Loucy (cell line): ENCODE data around the gene CC2D2A.

ENCODE experiments used
- H2AFZ ChIP-seq: fragments of 200-600 bp; sonication (generic); 2 replicates; pipeline ENCODE4 v1.6.0; 2016; ENCODE audit warnings: antibody characterized with exemption, mild to moderate bottlenecking, low read length, moderate library complexity
- H3F3A ChIP-seq: fragments of 200-600 bp; 2 replicates; pipeline ENCODE4 v1.6.0; 2016; ENCODE audit warnings: antibody characterized with exemption, low read depth, mild to moderate bottlenecking
- H3K27me3 ChIP-seq: fragments of 200-600 bp; sonication (generic); 2 replicates; pipeline ENCODE4 v1.6.1; 2014; ENCODE audit warnings: low read length, mild to moderate bottlenecking; ENCODE audit not compliant: insufficient read depth, poor library complexity, severe bottlenecking
- H3K36me3 ChIP-seq: fragments of 200-600 bp; sonication (generic); 2 replicates; pipeline ENCODE4 v1.6.1; 2016; ENCODE audit warnings: low read length; ENCODE audit not compliant: insufficient read depth
- H3K4me1 ChIP-seq: fragments of 200-600 bp; sonication (generic); 2 replicates; pipeline ENCODE4 v1.5.1; 2014; ENCODE audit warnings: low read length, mild to moderate bottlenecking; ENCODE audit not compliant: insufficient read depth, poor library complexity, severe bottlenecking
- H3K4me2 ChIP-seq: fragments of 200-600 bp; sonication (generic); 2 replicates; pipeline ENCODE4 v1.6.0; 2014; ENCODE audit warnings: antibody characterized with exemption, low read length, low read depth, mild to moderate bottlenecking; ENCODE audit not compliant: poor library complexity, severe bottlenecking
- H3K4me3 ChIP-seq: fragments of 200-600 bp; sonication (generic); 2 replicates; pipeline ENCODE4 v1.5.1; 2014; ENCODE audit warnings: low read length, mild to moderate bottlenecking, mixed read lengths; ENCODE audit not compliant: poor library complexity, severe bottlenecking
- H3K79me2 ChIP-seq: fragments of 200-600 bp; sonication (generic); 2 replicates; pipeline ENCODE4 v1.6.1; 2014; ENCODE audit warnings: low read length; ENCODE audit not compliant: insufficient read depth
- H3K9ac ChIP-seq: fragments of 200-600 bp; sonication (generic); 2 replicates; pipeline ENCODE4 v1.6.0; 2014; ENCODE audit warnings: mild to moderate bottlenecking, low read depth, low read length, moderate library complexity; ENCODE audit not compliant: poor library complexity, severe bottlenecking
- H3K9me2 ChIP-seq: fragments of 200-600 bp; sonication (generic); replicated peaks from 2 replicates; pipeline ENCODE4 v1.6.1; 2016; ENCODE audit warnings: low read depth, low read length, mixed read lengths
- H3K9me3 ChIP-seq: fragments of 200-600 bp; sonication (generic); 2 replicates; pipeline ENCODE4 v1.6.1; 2014; ENCODE audit warnings: mild to moderate bottlenecking, antibody characterized with exemption, low read length, low read depth; ENCODE audit not compliant: insufficient read depth
- H4K20me1 ChIP-seq: fragments of 200-600 bp; sonication (generic); 2 replicates; pipeline ENCODE4 v1.6.0; 2014; ENCODE audit warnings: antibody characterized with exemption, low read length, mild to moderate bottlenecking; ENCODE audit not compliant: insufficient read depth, poor library complexity, severe bottlenecking
- EZH2phosphoT487 ChIP-seq: fragments of 200-600 bp; IDR thresholded peaks from 2 replicates; pipeline ENCODE4 v1.6.1; 2018; ENCODE audit warnings: antibody characterized with exemption, mild to moderate bottlenecking, moderate library complexity, borderline replicate concordance
- TF ChIP-seq, protein P1 (sequence below): fragments of 200-600 bp; sonication (generic); conservative IDR thresholded peaks from 2 replicates; pipeline ENCODE4 v1.5.1; 2014; ENCODE audit warnings: mild to moderate bottlenecking, antibody characterized with exemption, low read length

The CC2D2A gene

DNA sequence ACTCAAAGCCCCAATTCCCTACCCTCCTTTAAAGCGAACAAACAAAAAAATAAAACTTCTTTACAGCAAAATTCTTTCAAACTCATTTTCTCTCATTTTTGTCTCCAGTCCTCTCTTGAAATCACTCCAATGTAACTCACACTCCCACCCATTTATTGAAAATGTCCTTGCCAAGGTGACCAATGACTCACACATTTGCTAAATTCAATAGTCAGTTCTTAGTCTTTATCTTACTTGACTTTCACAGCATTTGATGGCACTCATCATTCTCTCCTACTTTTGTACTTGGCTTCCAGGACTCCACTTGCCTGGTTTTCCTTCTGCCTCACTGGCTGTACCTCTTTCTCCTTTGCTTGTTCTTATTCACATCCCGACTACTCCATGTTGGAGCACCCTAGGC, 19.9 kb downstream of the CC2D2A start:
- Histone ChIP-seq H4K20me1 (no peaks in the 10 kb centered on the region), H3K9ac (no peak overlapping the region), H3K9me3 (no peaks in the 10 kb centered on the region), H3F3A (no peaks in the 10 kb centered on the region), H3K36me3 (no peaks in the 10 kb centered on the region), H3K9me2 (no peaks in the 10 kb centered on the region), H3K4me2 (no peak overlapping the region), H2AFZ (no peak overlapping the region), H3K4me1 (no peaks in the 10 kb centered on the region), H3K4me3 (no peak overlapping the region), H3K27me3 (no peaks in the 10 kb centered on the region), H3K79me2 (no peaks in the 10 kb centered on the region)
- TF ChIP-seq, protein P1, sequence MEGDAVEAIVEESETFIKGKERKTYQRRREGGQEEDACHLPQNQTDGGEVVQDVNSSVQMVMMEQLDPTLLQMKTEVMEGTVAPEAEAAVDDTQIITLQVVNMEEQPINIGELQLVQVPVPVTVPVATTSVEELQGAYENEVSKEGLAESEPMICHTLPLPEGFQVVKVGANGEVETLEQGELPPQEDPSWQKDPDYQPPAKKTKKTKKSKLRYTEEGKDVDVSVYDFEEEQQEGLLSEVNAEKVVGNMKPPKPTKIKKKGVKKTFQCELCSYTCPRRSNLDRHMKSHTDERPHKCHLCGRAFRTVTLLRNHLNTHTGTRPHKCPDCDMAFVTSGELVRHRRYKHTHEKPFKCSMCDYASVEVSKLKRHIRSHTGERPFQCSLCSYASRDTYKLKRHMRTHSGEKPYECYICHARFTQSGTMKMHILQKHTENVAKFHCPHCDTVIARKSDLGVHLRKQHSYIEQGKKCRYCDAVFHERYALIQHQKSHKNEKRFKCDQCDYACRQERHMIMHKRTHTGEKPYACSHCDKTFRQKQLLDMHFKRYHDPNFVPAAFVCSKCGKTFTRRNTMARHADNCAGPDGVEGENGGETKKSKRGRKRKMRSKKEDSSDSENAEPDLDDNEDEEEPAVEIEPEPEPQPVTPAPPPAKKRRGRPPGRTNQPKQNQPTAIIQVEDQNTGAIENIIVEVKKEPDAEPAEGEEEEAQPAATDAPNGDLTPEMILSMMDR: no peak
- TF ChIP-seq EZH2phosphoT487: no peak

DNA sequence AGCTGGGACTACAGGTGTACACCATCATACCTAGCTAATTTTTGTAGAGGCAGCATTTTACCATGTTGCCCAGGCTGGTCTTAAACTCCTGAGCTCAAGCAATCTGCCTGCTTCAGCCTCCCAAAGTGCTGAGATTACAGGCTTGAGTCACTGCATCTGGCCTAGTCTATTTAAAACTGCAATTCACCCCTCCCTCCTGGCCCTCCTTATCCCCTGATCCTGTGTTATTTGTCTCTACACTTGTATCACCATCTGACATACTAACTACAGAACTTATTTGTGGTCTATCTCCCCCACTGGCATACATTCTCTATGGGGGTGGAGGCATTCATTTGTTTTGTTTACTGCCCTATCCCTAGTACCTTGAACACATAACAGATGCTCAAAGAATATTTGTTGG, 23.7 kb downstream of the CC2D2A start:
- no peak overlapping the region for H3K4me3 ChIP-seq
- H3F3A ChIP-seq: no peaks in the 10 kb centered on the region
- no peaks in the 10 kb centered on the region for H3K79me2 ChIP-seq
- no peaks in the 10 kb centered on the region for H3K36me3 ChIP-seq
- no peaks in the 10 kb centered on the region for H4K20me1 ChIP-seq
- no peaks in the 10 kb centered on the region for H3K9me3 ChIP-seq
- H3K4me2 ChIP-seq: no peak overlapping the region
- no peak overlapping the region for H3K9ac ChIP-seq
- TF ChIP-seq EZH2phosphoT487: no peak
- TF ChIP-seq, protein P1: no peak
- no peak overlapping the region for H2AFZ ChIP-seq
- no peaks in the 10 kb centered on the region for H3K4me1 ChIP-seq
- H3K27me3 ChIP-seq: no peaks in the 10 kb centered on the region
- H3K9me2 ChIP-seq: no peaks in the 10 kb centered on the region

DNA sequence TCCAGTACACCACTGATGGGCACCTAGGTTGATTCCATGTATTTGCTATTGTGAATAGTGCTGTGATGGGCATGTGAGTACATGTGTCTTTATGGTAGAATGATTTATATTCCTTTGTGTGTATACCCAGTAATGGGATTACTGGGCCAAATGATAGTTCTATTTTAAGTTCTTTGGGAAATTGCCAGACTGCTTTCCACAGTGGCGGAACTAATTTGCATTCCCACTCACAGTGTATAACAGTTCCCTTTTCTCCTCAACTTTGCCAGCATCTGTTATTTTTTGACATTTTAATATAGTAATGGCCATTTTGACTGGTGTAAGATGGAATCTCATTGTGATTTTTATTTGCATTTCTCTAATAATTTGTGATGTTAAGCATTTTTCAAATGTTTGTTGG, 25.9 kb downstream of the CC2D2A start:
- H3K4me2 ChIP-seq: no peak overlapping the region
- H3F3A ChIP-seq: no peaks in the 10 kb centered on the region
- no peak overlapping the region for H3K9ac ChIP-seq
- H3K4me1 ChIP-seq: no peaks in the 10 kb centered on the region
- H4K20me1 ChIP-seq: no peaks in the 10 kb centered on the region
- no peak overlapping the region for H3K4me3 ChIP-seq
- H3K79me2 ChIP-seq: no peaks in the 10 kb centered on the region
- H3K9me3 ChIP-seq: no peaks in the 10 kb centered on the region
- H3K36me3 ChIP-seq: no peaks in the 10 kb centered on the region
- no peaks in the 10 kb centered on the region for H3K27me3 ChIP-seq
- no peak overlapping the region for H2AFZ ChIP-seq
- no peaks in the 10 kb centered on the region for H3K9me2 ChIP-seq
- TF ChIP-seq EZH2phosphoT487: no peak
- TF ChIP-seq, protein P1: no peak
